ENCODE results near the gene BHLHE40.

Gene BHLHE40

DNA sequence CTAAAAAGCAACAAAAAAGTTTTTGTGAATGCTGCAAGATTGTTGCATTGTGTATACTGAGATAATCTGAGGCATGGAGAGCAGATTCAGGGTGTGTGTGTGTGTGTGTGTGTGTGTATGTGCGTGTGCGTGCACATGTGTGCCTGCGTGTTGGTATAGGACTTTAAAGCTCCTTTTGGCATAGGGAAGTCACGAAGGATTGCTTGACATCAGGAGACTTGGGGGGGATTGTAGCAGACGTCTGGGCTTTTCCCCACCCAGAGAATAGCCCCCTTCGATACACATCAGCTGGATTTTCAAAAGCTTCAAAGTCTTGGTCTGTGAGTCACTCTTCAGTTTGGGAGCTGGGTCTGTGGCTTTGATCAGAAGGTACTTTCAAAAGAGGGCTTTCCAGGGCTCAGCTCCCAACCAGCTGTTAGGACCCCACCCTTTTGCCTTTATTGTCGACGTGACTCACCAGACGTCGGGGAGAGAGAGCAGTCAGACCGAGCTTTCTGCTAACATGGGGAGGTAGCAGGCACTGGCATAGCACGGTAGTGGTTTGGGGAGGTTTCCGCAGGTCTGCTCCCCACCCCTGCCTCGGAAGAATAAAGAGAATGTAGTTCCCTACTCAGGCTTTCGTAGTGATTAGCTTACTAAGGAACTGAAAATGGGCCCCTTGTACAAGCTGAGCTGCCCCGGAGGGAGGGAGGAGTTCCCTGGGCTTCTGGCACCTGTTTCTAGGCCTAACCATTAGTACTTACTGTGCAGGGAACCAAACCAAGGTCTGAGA, 4.7 kb downstream of the BHLHE40 start:
- DNase-seq (ENCODE audit: low spot score): peak; percentile 48

DNA sequence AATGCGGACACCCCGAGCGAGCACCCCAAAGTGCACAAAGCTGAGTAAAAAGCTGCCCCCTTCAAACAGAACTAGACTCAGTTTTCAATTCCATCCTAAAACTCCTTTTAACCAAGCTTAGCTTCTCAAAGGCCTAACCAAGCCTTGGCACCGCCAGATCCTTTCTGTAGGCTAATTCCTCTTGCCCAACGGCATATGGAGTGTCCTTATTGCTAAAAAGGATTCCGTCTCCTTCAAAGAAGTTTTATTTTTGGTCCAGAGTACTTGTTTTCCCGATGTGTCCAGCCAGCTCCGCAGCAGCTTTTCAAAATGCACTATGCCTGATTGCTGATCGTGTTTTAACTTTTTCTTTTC, 5.3 kb downstream of the BHLHE40 start:
- DNase-seq (ENCODE audit: low spot score): no peak

DNA sequence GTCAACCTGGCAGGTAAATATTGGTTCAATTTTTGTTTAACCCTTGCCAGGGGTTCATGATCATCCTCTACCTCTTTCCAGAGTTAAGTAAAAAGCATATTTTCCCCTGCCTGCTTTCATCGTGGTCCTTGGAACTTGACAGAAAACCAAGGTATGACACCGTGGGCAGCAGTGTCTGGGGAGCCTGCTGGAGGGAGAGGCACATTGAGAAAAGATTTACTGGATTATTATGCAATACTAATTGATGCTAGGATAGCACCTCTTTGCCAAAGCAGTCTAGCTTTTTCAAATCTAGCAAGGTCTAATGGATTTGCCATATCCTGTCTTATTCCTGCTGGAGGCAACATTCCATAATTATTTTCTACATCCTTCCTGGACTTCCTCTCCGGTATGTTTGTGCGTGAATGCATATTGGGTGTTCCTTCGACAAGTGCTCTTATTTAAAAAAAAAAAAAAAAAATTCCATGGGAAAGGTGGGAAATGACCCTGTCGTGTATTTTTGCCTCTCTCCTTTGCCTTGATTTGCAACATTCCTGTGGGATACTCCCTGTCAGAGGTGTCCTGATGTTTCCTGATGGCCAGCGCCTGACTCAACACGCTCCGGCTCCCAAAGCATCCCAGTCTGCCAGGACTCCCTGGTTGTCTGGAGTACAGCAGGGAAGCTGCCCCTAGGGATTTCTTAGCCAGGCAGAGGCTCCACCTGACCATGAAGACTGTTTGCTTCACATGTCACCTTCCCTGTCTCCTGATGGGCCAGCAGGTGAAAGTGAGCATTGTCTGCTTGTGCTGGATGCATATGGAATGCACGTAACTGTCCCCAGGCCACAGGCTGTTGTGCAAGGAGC, 6.3 kb downstream of the BHLHE40 start:
- DNase-seq (ENCODE audit: low spot score): no peak

DNA sequence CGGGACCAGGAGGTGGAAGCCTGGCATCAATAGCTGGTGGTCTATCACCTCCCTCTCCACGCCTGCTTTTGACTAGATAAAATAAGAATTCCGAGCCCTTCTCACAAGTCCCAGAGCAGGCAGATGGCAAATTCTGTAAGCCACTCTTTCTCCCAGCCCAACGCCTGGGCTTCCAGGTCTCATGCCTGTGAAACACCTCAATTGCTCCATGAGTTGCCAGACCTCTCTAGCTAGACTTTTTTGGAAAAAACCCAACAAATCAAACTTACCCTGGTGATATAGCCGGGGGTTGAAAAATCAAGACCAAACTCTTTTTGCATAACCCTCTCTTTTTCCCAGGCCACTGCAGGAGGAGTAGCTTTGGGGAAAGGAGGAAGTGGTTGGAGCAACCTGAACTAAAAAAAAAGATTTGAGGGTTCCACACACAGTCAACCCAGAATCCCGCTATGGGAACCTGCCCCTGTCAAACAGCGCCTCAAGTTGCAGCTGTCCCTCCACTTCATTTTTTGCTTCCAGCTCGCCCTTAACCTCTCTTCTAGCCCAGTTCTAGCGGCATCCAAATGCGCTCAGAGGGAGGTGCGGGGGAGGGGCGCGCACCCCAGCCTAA, 7.0 kb downstream of the BHLHE40 start:
- DNase-seq (ENCODE audit: low spot score): no peak

DNA sequence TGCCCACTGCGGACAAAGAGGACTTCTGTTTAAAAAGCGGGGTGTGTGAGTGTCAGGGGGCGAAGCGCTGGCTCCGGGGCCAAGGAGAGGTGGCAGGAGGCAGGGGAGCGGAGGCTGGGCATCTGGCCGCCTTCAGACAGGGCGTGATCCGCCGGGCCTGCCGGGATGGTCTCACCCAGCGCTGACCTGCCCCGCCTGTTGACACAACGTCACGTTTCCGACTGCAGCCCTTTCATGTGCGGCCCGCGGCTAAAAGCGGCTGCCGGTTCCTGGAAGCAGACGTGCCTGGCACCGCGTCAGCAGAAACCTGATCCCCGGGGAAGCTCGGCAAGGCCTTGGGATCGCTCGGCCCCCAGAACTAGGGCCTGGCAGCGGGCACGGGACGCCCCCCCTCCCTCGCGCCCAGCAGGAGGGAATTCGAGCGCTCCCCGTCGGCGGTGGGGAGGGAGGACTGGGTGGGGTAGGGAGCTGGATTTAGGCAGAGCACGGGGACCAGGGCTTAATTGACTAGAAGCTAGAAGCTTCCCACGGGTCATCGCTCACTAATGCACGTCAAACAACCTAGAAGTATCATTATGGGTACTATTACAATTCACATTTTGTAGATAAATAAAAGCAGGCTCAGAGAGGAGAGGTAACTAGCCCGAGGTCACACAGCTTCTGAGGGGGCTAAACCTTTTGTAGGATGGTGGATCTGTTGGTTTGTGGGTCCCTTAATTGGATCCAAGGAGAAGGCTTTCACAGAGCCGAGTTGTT, 7.7 kb downstream of the BHLHE40 start:
- DNase-seq (ENCODE audit: low spot score): peak; percentile 87

DNA sequence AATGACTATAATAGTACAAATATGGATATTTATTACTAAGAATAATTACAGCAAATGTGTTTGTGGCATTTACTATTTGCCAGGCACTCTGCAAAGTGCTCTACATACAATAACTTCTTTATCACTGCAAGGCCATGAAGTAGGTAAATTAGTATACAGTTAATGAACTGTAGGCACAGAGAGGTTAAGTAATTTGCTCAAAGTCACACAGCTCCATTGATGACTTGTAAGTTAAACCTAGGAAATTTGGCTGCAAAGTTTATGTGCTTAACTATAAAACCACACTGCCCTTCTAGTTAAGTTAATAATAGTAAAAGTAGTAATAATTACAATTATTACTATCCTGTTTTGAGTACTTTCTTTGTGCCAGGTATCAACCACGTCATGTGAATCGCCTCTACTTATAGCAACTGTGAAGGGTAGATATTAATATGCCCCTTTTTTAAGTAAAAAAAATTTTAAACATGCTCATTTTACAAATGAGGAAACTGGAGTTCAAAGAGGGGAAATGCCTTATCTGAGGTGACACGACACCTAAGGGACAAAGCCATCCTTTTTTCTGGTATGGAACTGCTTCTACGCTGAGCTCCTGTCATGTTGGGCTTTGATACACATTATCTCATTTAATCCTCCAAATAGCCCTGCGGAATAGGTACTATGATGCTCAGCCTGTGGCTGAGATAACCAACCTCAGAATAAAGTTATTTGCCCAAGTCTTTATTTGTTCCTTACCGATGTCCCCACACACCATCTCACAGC, 8.5 kb downstream of the BHLHE40 start:
- no peak for DNase-seq (ENCODE audit: low spot score)

DNA sequence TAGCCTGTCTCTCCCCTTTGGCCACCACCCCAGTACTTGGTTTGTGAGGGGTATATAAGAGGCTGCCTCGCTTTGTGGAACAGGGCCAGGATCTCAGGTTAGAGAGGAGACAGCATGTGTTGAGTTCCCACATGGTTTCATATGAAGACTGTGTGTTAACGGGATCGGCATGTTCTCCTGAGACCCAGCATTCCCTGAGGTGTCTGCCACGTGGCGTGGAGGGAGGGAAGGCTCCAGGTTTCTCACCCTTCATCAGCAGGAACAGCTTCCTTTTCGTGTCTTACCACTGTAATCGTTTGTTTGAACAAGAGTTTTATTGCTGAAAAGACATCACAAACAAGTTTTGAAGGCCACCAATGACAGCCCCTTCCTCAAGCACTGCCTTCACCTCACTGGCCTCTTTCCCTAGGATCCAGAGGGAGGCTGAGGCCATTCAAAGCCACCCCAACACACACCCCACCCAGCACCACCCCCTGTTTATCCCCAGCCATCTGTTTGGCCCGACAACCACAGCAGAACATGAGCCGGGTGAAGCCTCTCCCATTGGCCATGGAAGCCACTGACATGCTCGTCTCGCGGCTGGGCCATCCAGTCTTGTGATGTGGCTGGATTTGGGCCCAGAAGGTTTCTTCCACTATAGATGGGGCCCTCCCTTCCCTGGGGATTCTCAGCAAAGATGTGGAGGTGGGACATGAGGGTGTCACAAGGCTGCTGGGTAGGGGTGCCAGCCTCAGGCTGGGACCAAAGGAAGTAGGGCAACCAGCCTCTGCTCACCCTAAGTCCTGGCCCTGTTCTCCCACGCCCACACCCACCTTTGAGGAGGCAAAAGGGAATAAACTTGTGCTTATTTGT, 10.0 kb downstream of the BHLHE40 start:
- no peak for DNase-seq (ENCODE audit: low spot score)

DNA sequence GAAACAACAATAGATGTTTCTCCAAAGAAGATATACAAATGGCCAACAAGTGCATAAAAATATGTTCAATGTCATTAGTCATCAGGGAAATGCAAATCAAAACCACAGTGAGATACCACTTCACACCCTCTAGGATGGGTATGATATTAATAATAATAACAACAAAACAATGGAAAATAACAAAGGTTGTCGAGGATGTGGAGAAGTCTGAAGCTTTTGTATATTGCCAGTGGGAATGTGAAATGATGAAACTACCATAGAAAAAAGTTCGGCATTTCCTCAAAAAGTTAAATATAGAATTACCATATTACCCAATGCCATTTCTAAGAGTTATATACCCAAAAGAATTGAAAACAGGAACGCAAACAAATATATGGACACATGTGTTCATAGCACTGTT, 10.8 kb downstream of the BHLHE40 start:
- no peak for DNase-seq (ENCODE audit: low spot score)

DNA sequence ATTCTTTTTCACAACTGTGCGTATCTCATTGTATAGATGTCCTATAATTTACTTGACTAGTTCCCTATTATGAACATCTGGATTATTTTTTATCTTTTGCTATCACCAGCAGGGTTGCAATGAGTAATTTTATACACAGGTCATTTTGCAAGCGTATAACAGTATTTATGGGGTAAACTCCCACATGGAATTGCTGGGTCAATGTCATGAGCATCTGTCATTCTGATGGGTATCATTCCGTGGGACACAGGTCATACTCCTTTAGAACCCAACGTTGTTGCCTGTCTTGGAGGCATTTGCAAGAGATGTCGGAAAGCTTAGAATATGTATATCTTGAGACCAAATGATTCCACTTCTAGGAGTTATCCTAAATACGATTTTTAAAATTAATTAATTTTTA, 12.9 kb downstream of the BHLHE40 start:
- no peak for DNase-seq (ENCODE audit: low spot score)

DNA sequence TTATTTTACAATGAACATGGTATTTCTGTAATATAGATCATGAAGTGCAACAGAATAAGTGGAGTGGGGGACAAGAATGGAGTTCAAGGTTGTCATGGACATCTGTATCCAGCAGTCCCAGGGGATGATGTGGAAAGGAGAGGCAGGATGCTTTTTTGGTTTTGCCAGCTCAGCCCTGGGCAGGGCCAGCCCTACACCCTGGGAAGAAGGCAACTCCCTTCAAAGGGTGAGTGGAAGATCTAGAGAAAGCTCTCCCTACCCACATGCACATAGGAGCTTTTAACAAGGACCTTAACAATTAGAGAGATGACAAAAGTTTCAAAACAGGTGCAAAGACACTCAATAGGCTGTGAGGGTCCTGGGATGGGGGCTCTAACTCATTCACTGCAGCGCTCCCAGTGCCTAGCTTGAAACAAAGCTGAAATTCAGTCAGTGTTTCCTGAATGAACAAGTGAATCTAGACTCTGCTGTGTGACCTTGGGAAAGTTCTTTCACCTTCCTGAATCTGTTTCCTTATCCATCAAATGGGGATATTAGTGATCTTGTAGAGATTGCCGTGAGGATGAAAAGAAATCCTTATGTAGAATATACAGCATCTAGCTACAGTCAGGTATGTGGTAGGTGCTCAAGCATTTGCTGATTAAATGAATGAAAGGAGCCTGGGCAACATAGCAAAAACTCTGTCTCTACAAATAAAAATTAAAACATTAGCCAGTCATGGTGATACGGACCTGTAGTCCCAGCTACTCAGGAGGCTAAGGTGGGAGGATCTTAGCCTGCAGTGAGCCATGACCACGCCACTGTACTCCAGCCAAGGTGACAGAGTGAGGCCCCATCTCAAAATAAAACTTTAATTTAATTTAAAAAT, 14.3 kb downstream of the BHLHE40 start:
- no peak for DNase-seq (ENCODE audit: low spot score)

DNA sequence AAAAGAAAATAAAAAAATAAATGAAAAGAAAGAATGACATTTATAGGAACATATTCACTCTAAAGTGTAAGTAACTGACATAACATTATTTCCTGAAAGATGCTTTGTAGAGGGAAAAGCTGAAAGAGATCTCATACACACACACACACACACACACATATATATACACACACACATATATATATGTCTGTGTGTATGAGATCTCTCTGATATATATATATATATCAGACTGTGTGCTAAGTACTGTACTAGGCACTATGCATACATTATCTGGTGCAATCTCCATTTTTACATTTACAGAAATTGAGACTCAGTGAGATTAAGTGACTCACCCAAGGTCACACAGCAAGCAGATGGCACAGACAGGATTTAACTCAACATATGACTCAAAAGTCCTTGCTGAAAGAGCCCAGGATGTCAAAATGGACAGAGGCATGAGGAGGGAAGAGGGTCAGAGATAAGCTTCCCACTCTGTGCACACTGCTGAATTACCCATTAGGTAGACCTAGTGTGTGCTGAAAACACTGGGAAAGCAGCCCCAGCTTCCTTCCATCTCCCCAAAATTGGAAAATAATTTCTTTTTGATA, 15.0 kb downstream of the BHLHE40 start:
- DNase-seq (ENCODE audit: low spot score): no peak

DNA sequence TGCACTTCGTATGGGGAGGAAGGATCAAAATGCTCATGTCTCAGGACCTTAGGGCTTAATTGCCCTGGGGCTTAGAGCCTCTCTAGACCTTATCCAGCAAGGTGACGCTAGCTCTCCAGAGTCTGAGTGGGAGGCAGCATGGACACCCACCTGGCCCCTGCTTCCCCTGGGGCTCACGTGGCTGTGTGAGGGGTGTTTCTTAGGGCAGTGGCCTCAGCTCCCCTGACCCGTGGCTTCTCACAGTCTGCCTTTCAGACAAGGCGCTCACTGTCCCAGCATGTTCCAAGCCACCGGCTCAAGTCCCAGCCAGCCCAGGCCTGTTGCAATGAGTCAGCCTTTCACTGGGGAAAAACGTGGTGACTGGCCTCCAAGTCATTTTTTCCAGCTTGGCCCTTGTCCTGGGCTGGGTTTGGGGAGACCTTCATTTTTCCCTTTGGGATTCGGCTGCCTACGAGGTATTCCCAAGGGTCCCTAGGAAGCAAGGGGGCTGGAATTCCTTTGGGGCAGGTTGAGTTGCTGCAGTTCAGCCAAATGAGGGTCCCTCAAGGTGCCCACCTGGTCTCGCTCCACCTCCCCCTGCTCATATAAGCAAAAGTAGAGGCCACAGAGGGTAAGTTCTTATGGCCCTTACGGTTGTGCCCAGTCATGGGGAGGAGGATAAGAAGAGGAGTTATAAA, 15.7 kb downstream of the BHLHE40 start:
- peak; percentile 91 for DNase-seq (ENCODE audit: low spot score)

DNA sequence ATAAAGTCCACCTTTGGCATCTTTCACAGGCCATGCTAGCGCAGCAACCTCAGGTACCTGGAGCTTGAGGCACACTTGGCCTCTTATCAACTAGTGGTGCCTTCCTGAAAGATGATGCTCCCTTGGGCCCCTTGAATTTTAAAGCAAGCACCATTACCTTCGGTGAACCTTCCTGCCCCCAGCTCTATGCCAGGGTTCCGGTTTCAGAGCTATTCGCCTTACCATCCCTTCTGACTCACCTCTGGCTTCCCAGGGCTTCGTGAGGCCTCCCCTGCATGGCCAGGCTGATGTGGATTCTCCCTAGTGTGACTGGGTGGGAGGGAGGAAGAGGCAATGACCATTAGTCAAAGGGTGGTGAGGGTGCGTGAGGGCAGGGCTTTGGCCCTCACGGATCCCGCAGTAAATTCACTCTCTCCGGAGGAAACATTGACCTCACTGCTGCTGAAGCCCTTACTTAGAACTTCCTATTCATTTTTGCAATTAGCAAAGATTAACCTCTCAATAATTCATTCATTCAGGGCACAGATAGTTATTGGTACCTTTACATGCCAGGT, 16.3 kb downstream of the BHLHE40 start:
- DNase-seq (ENCODE audit: low spot score): no peak

DNA sequence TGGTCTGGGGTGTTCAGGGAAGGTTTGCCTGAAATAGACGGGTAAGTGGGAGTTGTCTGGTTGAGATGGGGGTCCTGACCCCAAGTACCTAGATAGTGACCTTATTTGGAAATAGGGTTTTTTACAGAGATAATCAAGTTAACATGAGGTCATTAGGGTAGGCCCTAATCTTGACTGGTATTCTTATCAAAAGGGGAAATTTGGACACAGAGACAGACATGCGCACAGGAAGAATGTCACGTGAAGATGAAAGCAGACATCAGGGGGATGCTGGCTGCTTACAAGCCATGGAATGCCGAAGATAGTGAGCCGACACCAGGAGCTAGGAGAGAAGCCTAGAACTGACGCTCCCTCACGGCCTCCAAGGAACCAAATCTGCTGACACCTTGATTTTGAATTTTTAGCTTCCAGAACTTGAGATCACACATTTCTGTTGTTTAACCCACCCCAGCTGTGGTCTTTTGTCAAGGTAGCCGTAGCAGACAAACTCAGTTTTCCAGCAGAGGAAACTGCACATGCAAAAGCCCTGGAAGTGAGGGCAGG, 17.1 kb downstream of the BHLHE40 start:
- no peak for DNase-seq (ENCODE audit: low spot score)

DNA sequence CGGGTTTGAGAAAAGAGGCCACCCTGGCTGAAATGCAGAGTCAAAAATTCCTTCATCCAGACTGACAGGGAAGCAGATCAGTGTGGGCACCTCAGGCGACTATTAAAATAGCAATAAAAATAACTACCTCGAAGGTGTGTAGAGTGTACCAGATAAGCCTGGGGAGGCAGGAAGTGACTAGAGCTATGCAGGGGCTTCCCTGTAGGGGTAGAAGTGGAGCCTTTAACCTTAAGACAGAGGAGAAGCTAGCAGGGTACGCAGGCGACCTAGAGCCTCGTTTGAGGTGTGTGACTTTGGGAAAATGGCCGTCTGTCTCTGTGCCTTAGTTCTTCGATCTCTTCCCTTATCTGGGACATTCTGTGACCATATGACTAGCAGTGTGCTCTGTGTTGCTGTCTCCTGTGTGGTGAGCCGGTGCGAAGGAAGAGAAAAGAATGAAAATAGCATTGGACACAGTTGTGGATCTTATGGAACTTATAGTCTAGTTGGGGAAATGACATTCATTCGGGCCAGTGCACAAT, 17.6 kb downstream of the BHLHE40 start:
- no peak for DNase-seq (ENCODE audit: low spot score)

DNA sequence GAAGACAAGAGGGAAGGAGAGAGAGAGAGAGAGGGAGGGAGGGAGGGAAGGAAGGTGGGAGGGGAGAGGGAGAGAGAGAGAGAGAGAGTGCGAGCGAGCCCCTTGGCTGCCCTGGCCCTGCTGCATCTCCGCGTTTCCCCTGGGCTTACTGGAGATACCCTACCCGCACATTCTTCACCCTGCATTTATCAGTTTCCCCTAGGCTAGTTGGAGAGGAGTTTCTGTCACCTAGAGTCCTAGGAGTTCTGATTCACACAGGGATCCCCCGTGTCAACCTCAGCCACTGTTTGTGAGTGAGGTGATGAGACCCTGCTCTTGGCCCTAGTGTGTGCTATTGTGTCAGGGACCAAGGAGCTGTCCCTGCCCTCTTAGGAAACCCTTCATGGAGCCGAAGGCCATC, 18.7 kb downstream of the BHLHE40 start:
- no peak for DNase-seq (ENCODE audit: low spot score)

DNA sequence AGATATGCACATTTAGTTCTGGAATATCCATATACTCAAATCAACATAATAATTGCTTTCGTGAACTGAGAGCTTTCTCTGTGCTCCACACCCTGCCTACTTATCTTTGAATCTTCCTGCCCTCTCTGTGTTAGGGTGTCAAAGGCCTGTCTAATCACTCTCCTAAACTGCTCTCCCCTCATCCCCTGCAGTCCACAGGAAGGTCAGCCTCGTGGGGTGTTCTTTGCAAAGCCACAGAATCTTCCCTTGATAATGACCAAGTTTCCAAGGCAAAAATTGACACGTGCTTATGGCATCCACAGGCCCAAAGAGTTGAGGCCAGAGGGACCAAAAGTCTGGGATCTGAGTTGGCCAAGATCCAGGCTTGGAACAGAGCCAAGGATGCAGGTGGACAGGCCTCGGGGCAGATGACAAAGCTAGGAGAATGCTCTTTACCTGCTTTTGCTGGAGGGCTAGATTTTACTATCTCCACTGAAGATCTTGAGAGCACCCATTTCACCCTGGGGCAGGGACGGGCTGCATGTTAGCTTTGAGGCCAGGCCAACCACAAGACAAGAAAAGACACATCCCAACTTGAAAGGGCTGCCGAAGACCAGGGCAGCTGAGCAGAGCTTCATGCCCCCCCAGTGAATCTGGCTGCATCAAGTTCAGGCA, 20.4 kb downstream of the BHLHE40 start:
- DNase-seq (ENCODE audit: low spot score): no peak

All from AG08395 (cell line).